ENCODE measurements around the gene LRBA. TPM values are rescaled to one million over a fixed set of nuclear protein-coding genes. Genes with fewer than 3 reads are reported as not detected.
A peak's percentile ranks its signal among the peaks of the same experiment; 100 is the strongest.
"Not testable (repeated sequence)": the region's sequence is repeated elsewhere in the genome, so short reads cannot be mapped to it uniquely, and the experiment has no call there.

The LRBA gene
- polyA plus RNA-seq, 3 donors: 64.0 to 70.1 (median 67.0) TPM

DNA sequence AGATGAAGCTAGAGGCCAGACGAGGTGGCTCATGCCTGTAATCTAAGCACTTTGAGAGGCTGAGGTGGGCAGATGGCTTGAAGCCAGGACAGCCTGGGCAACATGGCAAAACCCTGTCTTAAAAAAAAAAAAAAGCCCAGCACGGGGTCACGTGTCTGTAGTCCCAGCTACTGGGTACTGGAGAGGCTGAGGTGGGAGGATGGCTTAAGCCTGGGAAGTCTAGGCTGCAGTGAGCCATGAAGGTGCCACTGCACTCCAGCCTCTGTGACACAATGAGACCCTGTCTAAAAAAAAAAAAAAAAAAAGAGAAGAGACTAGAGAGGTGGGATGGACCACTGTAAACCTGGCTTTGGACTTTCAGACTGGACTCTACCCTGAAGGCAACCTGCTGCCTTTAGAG, 10.7 kb upstream of the LRBA start:
- DNase-seq (ENCODE audit: extremely low read depth in 1 of 11, low read depth in 9 of 11, low spot score in 4 of 11): no peak

GRCh38 chr4:151022586-151022985, 7.5 kb upstream of the LRBA start:
- no peak for DNase-seq (ENCODE audit: extremely low read depth in 1 of 11, low read depth in 9 of 11, low spot score in 4 of 11)

- no peak for DNase-seq (ENCODE audit: extremely low read depth in 1 of 11, low read depth in 9 of 11, low spot score in 4 of 11)
Measured at GRCh38 chr4:151021637-151022334, 6.7 kb upstream of the LRBA start.

- DNase-seq (ENCODE audit: extremely low read depth in 1 of 11, low read depth in 9 of 11, low spot score in 4 of 11): peak; percentile 55 to 84 (median 77)
Measured at GRCh38 chr4:151015459-151016347, 619 bp upstream of the LRBA start.

- no peak for DNase-seq (ENCODE audit: extremely low read depth in 1 of 11, low read depth in 9 of 11, low spot score in 4 of 11)
Measured at GRCh38 chr4:151013944-151014343, 1.1 kb downstream of the LRBA start.

- no peak for DNase-seq (ENCODE audit: extremely low read depth in 1 of 11, low read depth in 9 of 11, low spot score in 4 of 11)
Measured at GRCh38 chr4:151013491-151013890, 1.6 kb downstream of the LRBA start.

- peak in 1 of 11 donors; percentile 14 for DNase-seq (ENCODE audit: extremely low read depth in 1 of 11, low read depth in 9 of 11, low spot score in 4 of 11)
Measured at GRCh38 chr4:151012820-151013219, 2.3 kb downstream of the LRBA start.

- DNase-seq (ENCODE audit: extremely low read depth in 1 of 11, low read depth in 9 of 11, low spot score in 4 of 11): no peak
Measured at GRCh38 chr4:151012376-151012775, 2.7 kb downstream of the LRBA start.

DNA sequence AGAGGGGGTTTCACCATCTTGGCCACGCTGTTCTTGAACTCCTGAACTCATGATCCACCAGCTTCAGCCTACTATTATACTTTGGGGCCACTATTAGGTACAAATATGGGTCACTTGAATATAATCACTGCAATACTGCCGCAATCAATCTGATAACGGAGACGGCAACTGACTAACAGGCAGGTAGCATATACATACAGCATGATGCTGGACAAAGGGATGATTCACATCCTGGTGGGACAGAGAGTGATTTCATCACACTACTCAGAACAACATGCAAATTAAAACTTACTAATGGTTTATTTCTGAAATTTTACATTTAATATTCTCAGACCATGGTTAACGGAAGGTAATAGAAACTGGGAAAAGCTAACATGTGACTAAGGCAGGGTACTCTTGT, 10.9 kb downstream of the LRBA start:
- no peak for DNase-seq (ENCODE audit: extremely low read depth in 1 of 11, low read depth in 9 of 11, low spot score in 4 of 11)

DNA sequence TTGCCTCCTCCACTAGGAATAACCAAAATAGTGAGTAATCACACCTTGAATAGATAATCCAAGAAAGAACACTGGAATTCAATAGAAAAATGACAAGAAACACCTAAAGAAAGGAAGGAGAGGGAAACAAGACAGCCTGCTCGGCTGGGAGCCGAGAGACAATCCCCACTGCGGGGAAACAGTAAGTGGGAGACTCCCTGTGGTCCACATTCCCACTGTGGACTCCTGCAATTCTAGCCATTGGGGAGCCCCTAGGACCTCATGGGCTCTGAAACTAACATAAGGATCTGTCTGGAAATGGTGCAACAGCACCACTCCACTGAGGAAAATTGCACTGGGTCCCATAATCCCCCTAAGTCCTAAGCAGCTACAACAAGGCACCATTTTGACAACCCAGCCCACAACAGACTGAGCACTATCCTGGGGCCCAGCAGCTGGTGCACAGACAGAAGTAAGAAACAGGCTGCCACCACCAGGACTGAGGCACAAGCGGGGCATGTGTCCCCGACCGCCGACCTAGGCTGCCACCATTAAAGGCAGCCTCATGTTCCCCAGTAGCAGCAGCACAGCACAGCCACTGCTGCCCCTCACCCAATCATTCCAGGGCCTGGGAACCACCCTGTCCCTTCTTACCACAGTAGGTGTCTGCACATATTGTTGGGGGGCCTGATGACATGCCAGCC, 14.2 kb downstream of the LRBA start:
- no peak for DNase-seq (ENCODE audit: extremely low read depth in 1 of 11, low read depth in 9 of 11, low spot score in 4 of 11)

GRCh38 chr4:150999086-150999485, 16.0 kb downstream of the LRBA start:
- DNase-seq (ENCODE audit: extremely low read depth in 1 of 11, low read depth in 9 of 11, low spot score in 4 of 11): no peak

- no peak for DNase-seq (ENCODE audit: extremely low read depth in 1 of 11, low read depth in 9 of 11, low spot score in 4 of 11)
Measured at GRCh38 chr4:150997141-150997540, 17.9 kb downstream of the LRBA start.

DNA sequence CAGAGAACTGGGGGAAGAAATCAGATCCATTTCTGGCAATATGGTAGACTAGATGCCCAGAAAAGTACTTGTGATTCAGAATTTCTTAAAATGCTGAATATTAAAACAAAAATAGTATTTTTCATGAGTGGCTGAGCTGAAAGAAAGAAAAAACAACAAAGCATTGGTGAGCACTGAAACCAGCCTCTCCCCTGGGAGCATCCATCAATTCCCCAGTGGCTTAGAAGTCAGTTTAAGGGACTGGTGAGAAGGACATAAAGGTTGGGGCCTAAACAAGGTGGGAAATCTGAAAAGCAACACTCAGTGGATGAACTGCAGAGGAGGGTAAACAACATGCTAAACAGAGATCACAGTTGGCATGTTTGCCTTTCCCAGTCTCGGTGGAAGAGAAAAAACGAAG, 20.4 kb downstream of the LRBA start:
- no peak for DNase-seq (ENCODE audit: extremely low read depth in 1 of 11, low read depth in 9 of 11, low spot score in 4 of 11)

- not testable (repeated sequence) for DNase-seq (ENCODE audit: extremely low read depth in 1 of 11, low read depth in 9 of 11, low spot score in 4 of 11)
Measured at GRCh38 chr4:150993577-150993976, 21.5 kb downstream of the LRBA start.

DNA sequence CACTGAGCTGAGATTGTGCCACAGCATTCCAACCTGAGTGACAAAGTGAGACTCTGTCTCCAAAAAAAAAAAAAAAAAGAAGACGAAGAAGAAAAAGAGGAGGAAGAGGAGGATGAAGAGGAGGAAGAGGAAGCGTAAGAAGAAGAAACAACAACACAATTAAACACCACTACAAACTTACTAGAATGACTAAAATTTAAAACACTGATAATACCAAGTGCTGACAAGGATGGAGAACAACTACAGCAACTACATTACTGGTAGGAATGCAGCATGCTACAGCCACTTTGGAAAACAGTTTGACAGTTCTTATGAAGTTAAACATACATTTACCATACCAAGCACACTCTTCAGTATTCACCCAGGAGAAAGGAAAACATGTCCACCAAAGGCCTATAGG, 24.1 kb downstream of the LRBA start:
- no peak for DNase-seq (ENCODE audit: extremely low read depth in 1 of 11, low read depth in 9 of 11, low spot score in 4 of 11)

DNA sequence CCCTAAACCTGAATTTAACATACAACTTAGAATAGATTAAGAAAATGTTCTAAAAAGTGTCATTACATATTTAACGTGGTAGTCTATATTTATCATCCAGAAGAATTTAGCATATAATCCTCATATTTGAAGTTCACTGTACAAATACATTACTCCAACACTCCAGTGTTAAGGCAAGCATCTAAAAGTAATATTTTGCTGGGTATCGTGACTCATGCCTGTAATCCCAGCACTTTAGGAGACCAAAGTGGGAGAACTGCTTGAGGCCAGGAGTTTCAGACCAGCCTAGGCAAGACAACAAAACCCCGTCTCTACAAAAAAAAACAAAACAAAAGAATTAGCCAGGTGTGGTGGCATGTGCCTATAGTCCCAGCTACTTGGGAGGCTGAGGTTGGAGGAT, 24.8 kb downstream of the LRBA start:
- DNase-seq (ENCODE audit: extremely low read depth in 1 of 11, low read depth in 9 of 11, low spot score in 4 of 11): no peak

DNA sequence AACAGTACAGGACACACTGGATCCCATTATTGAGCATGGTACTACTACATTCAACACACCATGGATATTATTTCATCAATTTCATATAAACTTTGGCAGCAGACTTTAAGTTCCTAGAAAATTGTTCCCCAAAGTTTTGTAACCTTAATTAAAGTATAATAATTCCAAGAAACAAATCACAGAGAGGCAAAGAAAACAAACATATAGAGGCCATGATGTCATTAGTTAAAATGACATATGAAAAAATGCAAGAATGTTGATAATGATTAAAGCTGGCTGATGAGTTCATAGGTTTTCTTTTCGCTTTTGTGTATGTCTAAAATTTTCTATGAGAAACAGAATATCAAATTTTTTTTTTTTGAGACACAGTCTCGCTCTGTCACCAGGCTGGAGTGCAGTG, 26.8 kb downstream of the LRBA start:
- no peak for DNase-seq (ENCODE audit: extremely low read depth in 1 of 11, low read depth in 9 of 11, low spot score in 4 of 11)

- no peak for DNase-seq (ENCODE audit: extremely low read depth in 1 of 11, low read depth in 9 of 11, low spot score in 4 of 11)
Measured at GRCh38 chr4:150987204-150987603, 27.9 kb downstream of the LRBA start.

DNA sequence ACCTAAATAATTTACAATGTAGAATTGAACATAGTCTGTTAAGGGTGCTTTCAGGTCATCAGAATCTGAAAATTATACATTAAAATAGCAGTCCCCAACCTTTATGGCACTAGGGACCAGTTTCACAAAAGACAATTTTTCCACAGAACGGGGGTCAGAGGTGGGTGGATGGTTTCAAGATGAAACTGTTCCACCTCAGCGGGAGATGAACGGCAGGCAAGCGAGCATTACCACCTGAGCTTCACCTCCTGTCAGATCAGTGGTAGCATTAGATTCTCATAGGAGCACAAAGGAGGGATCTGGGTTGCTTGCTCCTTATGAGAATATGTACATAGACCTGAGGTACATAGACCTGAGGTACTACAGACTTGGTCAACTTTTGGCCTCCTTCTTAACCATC, 29.0 kb downstream of the LRBA start:
- no peak for DNase-seq (ENCODE audit: extremely low read depth in 1 of 11, low read depth in 9 of 11, low spot score in 4 of 11)

- DNase-seq (ENCODE audit: extremely low read depth in 1 of 11, low read depth in 9 of 11, low spot score in 4 of 11): no peak
Measured at GRCh38 chr4:150983851-150984250, 31.2 kb downstream of the LRBA start.
